T-helper 1 cell treated with Interleukin-12 subunit alpha and Interleukin-12 subunit beta and Interleukin-4 antibody, amounts not matched to agents 30 ng/mL and 1 ng/mL, for 36 hours (primary cell): ENCODE results near the gene ENG. TPM values are rescaled to one million over a fixed set of nuclear protein-coding genes. Genes with fewer than 3 reads are reported as not detected.
"Not testable (repeated sequence)": the region's sequence is repeated elsewhere in the genome, so short reads cannot be mapped to it uniquely, and the experiment has no call there.

ENCODE experiments used
- intact Hi-C: fragments of 100-400 bp; cut with micrococcal nuclease; formaldehyde crosslinking; loops from one replicate; pipeline ENCODE4 v1.15.1; 2024
- total RNA-seq: library from RNA; stranded (reverse); gene quantifications from 2 replicates; pipeline ENCODE4 v1.2.3, GENCODE V29; 2022

The ENG gene
- total RNA-seq, 1 donor from 2014 or later: 20.6 TPM

- intact Hi-C loops: loop anchor here (1.0 to 5.0 kb wide), 7 partner anchors 17 to 119 kb away; partner anchors contain the start of genes ST6GALNAC4 and TOR2A
Observed at GRCh38 chr9:127801955-127802575, 52.4 kb downstream of the ENG start.

DNA sequence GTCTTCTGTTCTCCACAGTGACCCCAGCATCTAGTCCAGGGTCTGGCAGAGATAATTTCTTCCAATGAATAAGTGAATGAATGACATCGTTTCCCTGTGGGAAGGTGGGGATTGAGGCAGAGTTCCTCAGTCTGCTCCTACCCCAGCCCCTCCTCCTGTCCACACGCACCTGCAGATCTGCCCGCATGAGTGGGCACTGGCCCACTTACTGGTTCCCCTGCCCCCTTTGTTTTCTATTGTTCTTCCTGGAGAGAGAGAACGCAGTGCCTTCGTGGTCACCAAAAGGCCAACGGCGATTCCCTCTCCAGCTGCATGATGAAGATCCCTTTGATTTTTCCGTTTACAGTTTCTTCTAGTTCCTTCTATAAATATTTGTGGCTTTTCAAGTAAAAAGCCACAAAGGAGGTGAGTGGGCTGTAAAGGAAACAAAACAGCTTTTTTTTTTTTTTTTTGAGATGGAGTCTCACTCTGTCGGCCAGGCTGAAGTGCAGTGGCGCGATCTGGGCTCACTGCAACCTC is 57.5 kb downstream of the ENG start:
- intact Hi-C loops: no loop called here

GRCh38 chr9:127796225-127796813 is 58.1 kb downstream of the ENG start:
- intact Hi-C loops: no loop called here

DNA sequence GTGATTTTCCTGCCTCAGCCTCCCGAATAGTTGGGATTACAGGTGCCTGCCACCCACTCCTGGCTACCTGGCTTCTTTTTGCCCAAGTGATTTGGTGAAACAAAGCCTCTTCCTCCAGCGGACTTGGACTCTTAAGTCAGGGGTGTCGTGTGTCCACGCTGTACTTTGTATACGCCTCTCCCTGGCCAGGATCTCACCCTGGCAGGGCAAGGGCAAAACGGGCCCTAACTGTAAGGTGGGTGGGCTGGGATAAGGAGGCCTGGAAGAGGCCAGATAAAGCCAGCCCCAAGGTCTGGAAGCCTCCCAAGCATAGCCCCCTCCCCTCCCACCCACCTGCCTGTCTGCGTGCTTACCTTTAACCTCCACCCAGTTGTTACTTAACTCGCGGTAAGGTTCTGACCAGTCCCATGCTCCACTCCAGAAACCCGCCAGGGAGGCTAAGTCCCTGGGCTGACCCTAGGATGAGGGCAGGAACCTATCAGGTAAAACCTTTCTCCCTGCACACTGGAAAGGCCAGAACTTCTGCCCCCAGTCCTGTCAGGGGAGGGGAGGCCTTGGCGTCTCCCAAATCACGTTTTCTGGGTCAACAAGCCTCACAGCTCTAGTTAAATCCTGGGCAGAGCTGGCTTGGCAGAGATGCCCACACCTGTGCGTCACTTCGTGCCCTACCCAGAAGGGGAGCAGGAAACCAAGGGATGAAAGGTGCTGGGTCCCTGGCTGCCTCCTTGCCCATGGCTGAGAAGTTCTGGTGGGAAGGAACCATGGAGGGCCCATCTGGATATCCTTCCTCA is 60.3 kb downstream of the ENG start:
- intact Hi-C loops: no loop called here

DNA sequence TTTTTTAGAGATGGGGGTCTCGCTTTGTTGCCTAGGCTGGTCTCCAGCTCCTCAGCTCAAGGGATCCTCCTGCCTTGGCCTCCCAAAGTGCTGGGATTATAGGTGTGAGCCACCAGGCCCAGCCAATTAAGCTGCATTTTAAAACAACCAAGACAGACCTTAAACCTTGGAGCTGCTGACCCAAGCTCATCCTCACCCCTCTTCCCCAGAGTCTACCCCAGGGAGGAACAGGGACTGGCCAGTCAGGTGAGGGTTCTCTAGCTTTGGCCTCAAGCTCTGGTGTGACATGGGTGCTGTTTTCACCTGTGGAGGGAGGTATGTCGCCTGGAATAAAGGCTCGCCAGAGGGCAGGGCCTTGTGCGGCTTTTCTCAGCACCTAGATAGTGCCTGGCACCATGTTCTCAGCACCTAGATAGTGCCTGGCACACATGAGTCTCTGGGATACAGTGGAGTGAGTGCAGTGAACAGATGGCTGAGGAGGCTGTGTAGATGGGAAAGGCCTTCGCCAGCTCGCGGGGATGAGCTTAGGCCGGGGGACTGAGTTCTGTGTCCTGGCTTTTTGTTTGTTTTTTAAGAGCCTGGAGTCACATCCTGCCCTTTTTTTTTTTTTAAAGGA is 61.3 kb downstream of the ENG start:
- intact Hi-C loops: no loop called here

DNA sequence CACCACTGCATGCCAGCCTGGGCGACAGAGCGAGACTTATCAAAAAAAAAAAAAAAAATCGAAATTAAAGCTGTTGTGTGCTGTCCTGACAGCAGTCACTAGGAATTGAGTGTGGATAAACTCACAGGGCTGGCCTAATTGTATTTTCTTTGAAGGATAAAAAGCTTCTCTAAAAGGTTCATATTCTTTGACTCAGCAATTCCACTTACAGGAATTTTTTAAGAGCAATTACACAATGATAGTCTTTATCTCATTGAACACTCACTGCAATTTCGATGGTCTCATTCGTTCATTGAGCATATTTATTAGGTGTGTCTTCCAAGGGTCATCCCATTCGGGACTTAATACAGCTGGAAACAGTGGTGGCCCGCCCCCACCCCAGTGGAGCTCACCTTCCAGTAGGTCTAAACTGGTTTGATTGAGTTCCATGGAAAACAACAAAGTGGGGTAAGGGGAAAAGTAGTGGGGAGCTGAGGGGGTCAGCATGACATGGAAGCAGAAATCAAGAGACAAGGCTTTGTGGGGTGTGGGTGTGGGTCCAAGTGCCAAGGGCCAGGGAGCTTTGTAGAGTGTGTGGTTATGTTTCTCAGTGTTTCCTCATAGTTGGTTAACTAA is 61.9 kb downstream of the ENG start:
- intact Hi-C loops: no loop called here

DNA sequence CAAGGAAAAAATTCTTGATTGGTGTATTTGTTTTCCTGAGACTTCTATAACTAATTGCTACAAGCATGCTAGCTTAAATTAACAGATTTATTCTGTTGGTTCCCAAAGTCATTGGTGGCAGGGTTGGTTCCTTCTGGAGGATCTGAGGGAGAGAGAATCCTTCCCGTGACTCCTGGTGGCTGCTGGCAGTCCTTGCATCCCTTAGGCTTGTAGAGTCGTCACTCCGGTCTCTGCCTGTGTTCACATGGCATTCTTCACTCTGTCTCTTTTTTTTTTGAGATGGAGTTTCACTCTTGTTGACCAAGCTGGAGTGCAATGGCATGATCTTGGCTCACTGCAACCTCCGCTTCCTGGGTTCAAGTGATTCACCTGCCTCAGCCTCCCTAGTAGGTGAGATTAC is 63.4 kb downstream of the ENG start:
- intact Hi-C loops: no loop called here

DNA sequence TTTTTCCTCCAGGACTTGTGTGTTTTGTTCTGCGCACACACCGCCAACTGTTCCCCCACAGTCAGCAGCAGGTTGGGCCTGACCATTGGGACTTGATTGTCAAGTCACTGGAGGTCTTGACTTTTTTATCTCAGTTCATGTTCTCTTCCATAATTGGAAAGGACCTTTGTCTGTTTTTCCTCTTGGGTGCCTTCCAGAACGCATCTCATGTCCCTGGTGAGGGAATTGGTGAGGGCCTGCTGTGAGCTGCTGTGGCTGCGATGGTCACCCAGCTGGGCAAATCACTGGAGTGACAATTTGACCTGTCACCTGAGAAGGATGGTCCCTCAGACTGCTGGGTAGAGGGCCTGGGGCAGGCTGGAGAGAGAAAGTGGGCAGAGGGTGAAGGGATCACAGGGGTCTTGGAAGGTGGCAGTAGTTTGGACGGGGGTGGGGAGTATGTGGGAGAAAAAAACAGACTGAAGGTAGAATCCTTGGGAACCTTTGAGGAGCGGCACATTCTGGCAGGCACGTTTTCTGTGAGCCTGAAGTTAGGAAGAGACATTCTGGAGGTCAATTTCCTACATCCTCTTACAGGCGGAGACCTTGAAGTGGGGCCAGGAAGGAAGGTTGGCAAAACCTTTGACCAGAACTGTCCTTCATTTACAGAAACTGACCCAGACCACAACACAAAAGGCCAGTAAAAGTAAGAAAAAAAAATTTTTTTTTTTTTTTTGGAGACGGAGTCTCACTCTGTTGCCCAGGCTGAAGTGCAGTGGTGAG is 64.2 kb downstream of the ENG start:
- intact Hi-C loops: no loop called here

GRCh38 chr9:127789179-127789578 is 65.3 kb downstream of the ENG start:
- intact Hi-C loops: loop anchor here (5.0 kb wide), 3 partner anchors 338 to 1248 kb away; partner anchors contain the start of genes KYAT1, LRRC8A, MIGA2 and PTGES2

GRCh38 chr9:127788337-127789011 is 66.0 kb downstream of the ENG start:
- intact Hi-C loops: loop anchor here (5.0 kb wide), 3 partner anchors 339 to 1249 kb away; partner anchors contain the start of genes KYAT1, LRRC8A, MIGA2 and PTGES2

GRCh38 chr9:127786773-127787104 is 67.7 kb downstream of the ENG start:
- intact Hi-C loops: loop anchor here (1.0 to 5.0 kb wide), 5 partner anchors 84 to 1251 kb away; partner anchors contain the start of genes KYAT1, LRRC8A, MIGA2 and PTGES2

DNA sequence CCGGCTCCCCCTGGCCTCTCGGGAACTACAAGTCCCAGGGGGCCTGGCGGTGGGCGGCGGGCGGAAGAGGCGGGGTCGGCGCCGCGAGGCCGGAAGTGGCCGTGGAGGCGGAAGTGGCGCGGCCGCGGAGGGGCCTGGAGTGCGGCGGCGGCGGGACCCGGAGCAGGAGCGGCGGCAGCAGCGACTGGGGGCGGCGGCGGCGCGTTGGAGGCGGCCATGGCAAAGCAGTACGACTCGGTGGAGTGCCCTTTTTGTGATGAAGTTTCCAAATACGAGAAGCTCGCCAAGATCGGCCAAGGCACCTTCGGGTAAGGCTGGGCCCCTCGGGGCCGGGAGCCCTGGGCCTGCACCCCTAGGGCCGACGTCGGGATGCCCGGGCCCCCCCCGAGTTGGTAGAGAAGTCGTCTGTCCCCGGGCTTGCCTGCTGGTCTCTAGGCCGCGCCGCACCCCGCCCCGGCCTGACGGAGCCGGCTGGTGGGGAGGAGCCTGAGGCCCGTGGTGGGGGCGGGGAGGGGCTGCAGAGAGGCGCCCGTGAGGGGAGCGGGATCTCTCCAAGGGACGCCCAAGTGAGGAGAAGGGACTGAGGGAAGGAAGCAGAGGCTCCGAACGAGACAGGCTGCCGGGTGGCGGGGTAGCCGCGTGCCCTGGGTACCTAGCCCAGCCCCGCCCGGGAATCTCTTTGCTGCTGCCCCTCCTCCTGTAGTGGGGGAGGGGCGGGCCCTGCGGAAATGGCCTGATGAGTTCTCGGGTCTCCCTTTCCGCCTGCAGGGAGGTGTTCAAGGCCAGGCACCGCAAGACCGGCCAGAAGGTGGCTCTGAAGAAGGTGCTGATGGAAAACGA is 68.3 kb downstream of the ENG start, which contains the start of gene CDK9:
Gene CDK9 (plus strand): TSS at position 102 of the 840 bp plus-strand sequence. CDS start 115 bp downstream, at position 217.
- intact Hi-C loops: loop anchor here (1.0 to 5.0 kb wide), 14 partner anchors 10 to 1251 kb away; partner anchors contain the start of genes FPGS, KYAT1, LRRC8A and MIGA2

DNA sequence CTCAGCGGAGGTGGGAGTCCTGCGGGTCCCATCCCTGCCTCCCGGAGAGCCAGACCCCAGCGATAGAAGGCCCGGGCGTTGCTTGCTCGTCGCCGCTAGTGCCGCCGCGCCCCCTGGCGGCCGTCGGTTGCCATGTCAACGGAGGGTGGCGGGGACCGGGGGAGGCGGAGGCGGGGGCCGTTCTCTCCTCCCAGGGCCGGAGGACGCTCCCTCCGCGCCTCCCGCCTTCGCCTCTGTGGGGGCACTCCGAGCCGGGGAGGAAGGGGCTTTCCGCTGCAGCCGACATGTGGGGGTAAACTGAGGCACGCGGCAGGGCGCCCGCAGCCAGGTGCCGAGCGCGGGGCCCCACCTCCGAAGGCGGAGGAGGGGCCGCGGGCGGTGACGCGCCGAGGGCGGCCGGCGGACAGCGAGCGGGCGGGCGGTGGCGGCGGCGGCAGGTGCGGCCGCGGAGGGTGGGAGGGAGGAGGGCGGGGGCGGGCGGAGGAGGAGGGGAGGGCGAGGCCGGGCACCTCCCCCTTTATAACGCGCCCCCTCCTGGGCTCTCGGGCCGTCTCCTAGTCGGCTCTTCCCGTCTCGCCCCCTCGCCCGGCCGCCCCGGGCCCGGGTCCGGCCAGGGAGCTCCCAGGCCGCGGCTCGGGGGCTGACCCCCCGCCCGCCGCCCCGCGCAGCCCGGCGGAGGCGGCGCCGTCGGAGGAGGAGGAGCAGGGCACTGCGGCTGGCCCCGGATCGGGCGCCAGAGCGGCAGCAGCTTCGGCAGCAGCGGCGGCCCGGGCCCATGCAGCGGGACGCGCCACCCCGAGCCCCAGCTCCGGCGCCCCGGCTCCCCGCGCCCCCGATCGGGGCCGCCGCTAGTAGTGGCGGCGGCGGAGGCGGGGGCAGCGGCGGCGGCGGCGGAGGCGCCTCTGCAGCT is 69.2 kb downstream of the ENG start:
- intact Hi-C loops: loop anchor here (1.0 to 5.0 kb wide), 12 partner anchors 9 to 1252 kb away; partner anchors contain the start of genes FPGS, KYAT1, LRRC8A and MIGA2

- intact Hi-C loops: no loop called here
Observed at GRCh38 chr9:127783111-127784008, 71.1 kb downstream of the ENG start.

DNA sequence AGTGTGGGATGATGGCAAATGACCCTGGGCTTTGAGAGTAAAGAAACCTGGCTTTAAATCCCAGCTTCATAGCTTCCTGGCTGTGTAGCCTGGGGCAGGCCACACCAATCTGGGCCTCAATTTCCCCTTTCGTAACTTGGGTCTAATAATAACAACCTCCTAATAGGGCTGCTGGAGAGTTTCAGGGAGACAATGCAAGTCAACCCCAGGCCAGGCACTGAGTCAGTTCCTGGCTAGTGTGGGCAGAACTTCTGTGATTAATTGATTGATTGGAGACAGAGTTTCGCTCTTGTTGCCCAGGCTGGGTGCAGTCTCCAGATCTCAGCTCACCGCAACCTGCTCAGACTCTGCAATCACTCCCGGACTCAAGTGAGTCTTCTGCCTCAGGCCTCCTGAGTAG is 72.7 kb downstream of the ENG start:
- intact Hi-C loops: no loop called here

GRCh38 chr9:127780909-127781308 is 73.5 kb downstream of the ENG start:
- intact Hi-C loops: not testable (repeated sequence)
